GM23338 (cell line): Measurements from ENCODE around the gene THADA. TPM values are rescaled to one million over a fixed set of nuclear protein-coding genes. Genes with fewer than 3 reads are reported as not detected.

ENCODE experiments used
- ATAC-seq: fragments of 200-7000 bp; cut with Tn5 transposase; 3 replicates; pipeline ENCODE4 v1.9.1; 2020
- DNase-seq: peaks from one replicate; pipeline ENCODE4 v3.0.0-alpha.2; 2015; ENCODE audit warnings: low spot score
- H2AFZ ChIP-seq: fragments of 200-600 bp; sonication (generic); 2 replicates; pipeline ENCODE4 v1.8.0; 2016; ENCODE audit warnings: antibody characterized with exemption, mild to moderate bottlenecking, moderate library complexity
- H3F3A ChIP-seq: fragments of 200-600 bp; sonication (generic); replicated peaks from 2 replicates; pipeline ENCODE4 v1.8.0; 2017; ENCODE audit warnings: antibody characterized with exemption, mixed run types, low read depth
- H3K27ac ChIP-seq: fragments of 200-600 bp; sonication (generic); 2 replicates; pipeline ENCODE4 v1.6.1; 2016; ENCODE audit warnings: low read depth
- H3K27me3 ChIP-seq: fragments of 200-600 bp; sonication (generic); 2 replicates; pipeline ENCODE4 v1.8.0; 2016; ENCODE audit warnings: mild to moderate bottlenecking, mixed run types, moderate library complexity; ENCODE audit not compliant: insufficient read depth
- H3K36me3 ChIP-seq: fragments of 200-600 bp; sonication (generic); 2 replicates; pipeline ENCODE4 v1.8.0; 2016; ENCODE audit warnings: mild to moderate bottlenecking; ENCODE audit not compliant: insufficient read depth
- H3K4me1 ChIP-seq: fragments of 200-600 bp; sonication (generic); 2 replicates; pipeline ENCODE4 v1.8.0; 2016; ENCODE audit warnings: mild to moderate bottlenecking, moderate library complexity; ENCODE audit not compliant: insufficient read depth
- H3K4me2 ChIP-seq: fragments of 200-600 bp; sonication (generic); 2 replicates; pipeline ENCODE4 v1.7.1; 2017; ENCODE audit warnings: mixed run types
- H3K4me3 ChIP-seq: fragments of 200-600 bp; sonication (generic); 2 replicates; pipeline ENCODE4 v1.6.1; 2016; ENCODE audit warnings: mixed run types
- H3K79me2 ChIP-seq: fragments of 200-600 bp; sonication (generic); replicated peaks from 2 replicates; pipeline ENCODE4 v1.8.0; 2017; ENCODE audit warnings: mild to moderate bottlenecking; ENCODE audit not compliant: insufficient read depth
- H3K9me2 ChIP-seq: fragments of 200-600 bp; sonication (generic); 2 replicates; pipeline ENCODE4 v1.8.0; 2017; ENCODE audit not compliant: insufficient read depth
- H4K20me1 ChIP-seq: fragments of 200-600 bp; sonication (generic); replicated peaks from 2 replicates; pipeline ENCODE4 v1.8.0; 2017; ENCODE audit warnings: mild to moderate bottlenecking; ENCODE audit not compliant: insufficient read depth
- H3K27ac Mint-ChIP-seq: 2 replicates; pipeline ENCODE4 v1.8.0; 2020; ENCODE audit warnings: inconsistent platforms, mild to moderate bottlenecking, moderate library complexity, mixed read lengths
- H3K27me3 Mint-ChIP-seq: 3 replicates; pipeline ENCODE4 v1.8.0; 2022; ENCODE audit warnings: low read depth, mild to moderate bottlenecking, moderate library complexity, mixed read lengths, inconsistent platforms; ENCODE audit not compliant: insufficient read depth, poor library complexity
- H3K36me3 Mint-ChIP-seq: 3 replicates; pipeline ENCODE4 v1.8.0; 2021; ENCODE audit warnings: low read depth, mild to moderate bottlenecking, inconsistent platforms, moderate library complexity, mixed read lengths
- H3K4me1 Mint-ChIP-seq: 3 replicates; pipeline ENCODE4 v1.8.0; 2020; ENCODE audit warnings: mild to moderate bottlenecking, inconsistent platforms, mixed read lengths
- H3K4me3 Mint-ChIP-seq: 3 replicates; pipeline ENCODE4 v1.8.0; 2021; ENCODE audit warnings: moderate library complexity, mild to moderate bottlenecking, inconsistent platforms, mixed read lengths
- H3K9me3 Mint-ChIP-seq: 3 replicates; pipeline ENCODE4 v1.8.0; 2020; ENCODE audit warnings: moderate library complexity, mild to moderate bottlenecking, inconsistent platforms, mixed read lengths
- ETS1 ChIP-seq: IDR thresholded peaks from 2 replicates; pipeline ENCODE4 v1.6.1; 2016; ENCODE audit warnings: antibody characterized with exemption
- EZH2 ChIP-seq: fragments of 200-600 bp; sonication (generic); IDR thresholded peaks from one replicate; pipeline ENCODE4 v1.8.0; 2017; ENCODE audit warnings: antibody characterized with exemption, mild to moderate bottlenecking, low read depth; ENCODE audit not compliant: unreplicated experiment
- EZH2phosphoT487 ChIP-seq: fragments of 200-600 bp; sonication (generic); IDR thresholded peaks from one replicate; pipeline ENCODE4 v1.8.1; 2018; ENCODE audit warnings: antibody characterized with exemption; ENCODE audit not compliant: unreplicated experiment
- JUNB ChIP-seq: IDR thresholded peaks from one replicate; pipeline ENCODE4 v1.6.1; 2016; ENCODE audit warnings: antibody characterized with exemption; ENCODE audit not compliant: unreplicated experiment
- NANOG ChIP-seq: IDR thresholded peaks from 2 replicates; pipeline ENCODE4 v1.6.1; 2016; ENCODE audit warnings: antibody characterized with exemption, borderline replicate concordance
- POLR2AphosphoS5 ChIP-seq: IDR thresholded peaks from 2 replicates; pipeline ENCODE4 v1.6.1; 2016; ENCODE audit warnings: antibody characterized with exemption, low read depth
- REST ChIP-seq: IDR thresholded peaks from one replicate; pipeline ENCODE4 v1.6.1; 2018; ENCODE audit warnings: antibody characterized with exemption; ENCODE audit not compliant: unreplicated experiment
- STAT1 ChIP-seq: IDR thresholded peaks from one replicate; pipeline ENCODE4 v1.6.1; 2016; ENCODE audit warnings: antibody characterized with exemption; ENCODE audit not compliant: unreplicated experiment
- ZNF114 ChIP-seq: fragments of 250-450 bp; sonication (Bioruptor Pico); IDR thresholded peaks from 2 replicates; pipeline ENCODE4 v1.5.0; 2020; ENCODE audit warnings: mild to moderate bottlenecking, moderate library complexity
- ZNF331 ChIP-seq: fragments of 250-450 bp; sonication (Bioruptor Pico); IDR thresholded peaks from 2 replicates; pipeline ENCODE4 v1.5.0; 2020; ENCODE audit warnings: low read depth, mild to moderate bottlenecking, moderate library complexity
- polyA plus RNA-seq: library from polyadenylated mRNA; unstranded; fragments of >200 nt; fragmentation: Nextera tagmentation; extraction: Ambion mirVana; gene quantifications from 2 replicates; pipeline ENCODE4 v1.2.1, GENCODE V29; 2016
- total RNA-seq: library from RNA; depleted of rRNA; stranded (reverse); fragments of >200 nt; shearing (Covaris generic); gene quantifications from 2 replicates; pipeline ENCODE4 v1.2.3, GENCODE V29; 2014

Gene THADA
- total and polyA plus RNA-seq, 2 experiments from 2014 or later: 17.0 to 30.7 TPM

DNA sequence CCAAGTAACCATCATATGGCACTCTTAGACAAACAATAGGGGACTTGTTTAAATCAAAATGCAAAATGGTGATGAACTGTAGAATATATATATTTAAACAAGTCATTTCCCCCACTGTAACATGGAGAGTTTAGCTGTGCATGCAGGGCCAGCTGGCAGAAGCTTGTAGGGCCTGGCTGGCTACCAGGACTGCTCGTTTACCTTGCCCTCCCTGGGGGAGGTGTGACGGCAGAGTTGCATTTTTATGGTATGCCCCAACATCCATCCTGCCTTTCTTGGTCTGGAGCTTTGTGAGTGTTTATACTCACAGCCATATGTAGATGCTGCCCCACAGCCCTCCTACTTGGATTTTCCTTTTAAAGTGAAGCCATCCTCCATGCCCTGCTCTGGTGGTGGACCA lies 267.7 kb downstream of the THADA start (continued):
- no peak for TF ChIP-seq REST

- TF ChIP-seq REST: no peak
- no peak for TF ChIP-seq EZH2phosphoT487
- TF ChIP-seq POLR2AphosphoS5: no peak
- Histone ChIP-seq H3F3A (no peaks in the 10 kb centered on the region), H3K4me1 (no peaks in the 10 kb centered on the region; the same call in 1 of the 2 replicates), H3K79me2 (no peaks in the 10 kb centered on the region), H3K4me2 (no peak overlapping the region), H4K20me1 (no peaks in the 10 kb centered on the region), H3K27me3 (no peaks in the 10 kb centered on the region), H3K27ac (no peak overlapping the region), H2AFZ (no peak overlapping the region), H3K4me3 (no peak overlapping the region), H3K36me3 (no peaks in the 10 kb centered on the region), H3K9me2 (no peaks in the 10 kb centered on the region)
- no peaks in the 10 kb centered on the region for H3K9me3 Mint-ChIP-seq
- H3K4me1 Mint-ChIP-seq: peaks cover 9% of the 10 kb centered on the region; the same call in 2 of the 3 replicates
- H3K4me3 Mint-ChIP-seq: no peak overlapping the region
- no peaks in the 10 kb centered on the region for H3K36me3 Mint-ChIP-seq
- ATAC-seq: no peak
- no peak overlapping the region for H3K27ac Mint-ChIP-seq
- DNase-seq: no peak
- H3K27me3 Mint-ChIP-seq: no peaks in the 10 kb centered on the region
These were observed 268.7 kb downstream of the THADA start for GRCh38 chr2:43327119-43327518.

GRCh38 chr2:43326101-43326825 lies 269.6 kb downstream of the THADA start:
- H3F3A ChIP-seq: no peaks in the 10 kb centered on the region
- ATAC-seq (no peak), DNase-seq (no peak)
- no peaks in the 10 kb centered on the region; the same call in 1 of the 2 replicates for H3K4me1 ChIP-seq
- H3K9me3 Mint-ChIP-seq: no peaks in the 10 kb centered on the region
- no peak overlapping the region for H2AFZ ChIP-seq
- H4K20me1 ChIP-seq: no peaks in the 10 kb centered on the region
- no peak overlapping the region for H3K4me3 Mint-ChIP-seq
- no peaks in the 10 kb centered on the region for H3K27me3 ChIP-seq
- H3K4me1 Mint-ChIP-seq: peaks cover 9% of the 10 kb centered on the region; the same call in 2 of the 3 replicates
- H3K27me3 Mint-ChIP-seq: no peaks in the 10 kb centered on the region
- H3K4me3 ChIP-seq: no peak overlapping the region
- H3K27ac Mint-ChIP-seq: no peak overlapping the region
- no peaks in the 10 kb centered on the region for H3K79me2 ChIP-seq
- H3K9me2 ChIP-seq: no peaks in the 10 kb centered on the region
- H3K36me3 Mint-ChIP-seq: no peaks in the 10 kb centered on the region
- H3K36me3 ChIP-seq: no peaks in the 10 kb centered on the region
- no peak overlapping the region for H3K27ac ChIP-seq
- H3K4me2 ChIP-seq: no peak overlapping the region
- TF ChIP-seq ETS1 (no peak), EZH2phosphoT487 (no peak), POLR2AphosphoS5 (no peak), JUNB (no peak), NANOG (no peak), ZNF331 (CRISPR knock-in tag) (no peak), EZH2 (no peak), REST (no peak), STAT1 (no peak), ZNF114 (CRISPR knock-in tag) (no peak)
